Stimulated activated CD8-positive, alpha-beta memory T cell treated with anti-CD3 and anti-CD28 coated beads, Interleukin-7, amount 100 ng/mL, for 48 hours (primary cell): ENCODE data around the gene SCNN1A.

Source experiments
- DNase-seq, 2 donors: peaks; one replicate each; pipeline ENCODE4 v3.0.0-alpha.2; 2020; ENCODE audit warnings: low read depth in 1 of 2; ENCODE audit errors: extremely low read depth in 1 of 2

SCNN1A gene

GRCh38 chr12:6301721-6302120 lies 73.6 kb downstream of the SCNN1A start:
- no peak for DNase-seq

- no peak for DNase-seq
Measured at GRCh38 chr12:6297170-6297569, 78.2 kb downstream of the SCNN1A start.
